ENCODE data around the gene PLD5. TPM values are rescaled to one million over a fixed set of nuclear protein-coding genes. Genes with fewer than 3 reads are reported as not detected.

PLD5 gene

GRCh38 chr1:242034392-242034791, 490.1 kb downstream of the PLD5 start:
- Histone ChIP-seq H3K4me2 (ENCODE audit: low read length) (no peak overlapping the region), H3K4me3 (ENCODE audit: low read length) (no peak overlapping the region), H3K9me3 (replicated peaks; ENCODE audit: low read length) (no peaks in the 10 kb centered on the region), H3K36me3 (ENCODE audit: insufficient read depth, low read length) (no peaks in the 10 kb centered on the region), H3K4me1 (ENCODE audit: control insufficient read depth, insufficient read depth, low read length) (no peaks in the 10 kb centered on the region), H3K27me3 (ENCODE audit: control insufficient read depth, insufficient read depth, low read length) (no peaks in the 10 kb centered on the region), H3K9ac (ENCODE audit: low read depth, low read length) (no peak overlapping the region)

- Histone ChIP-seq H3K36me3 (ENCODE audit: insufficient read depth, low read length) (no peaks in the 10 kb centered on the region), H3K9ac (ENCODE audit: low read depth, low read length) (no peak overlapping the region), H3K4me2 (ENCODE audit: low read length) (no peak overlapping the region), H3K4me1 (ENCODE audit: control insufficient read depth, insufficient read depth, low read length) (no peaks in the 10 kb centered on the region), H3K27me3 (ENCODE audit: control insufficient read depth, insufficient read depth, low read length) (no peaks in the 10 kb centered on the region), H3K4me3 (ENCODE audit: low read length) (no peak overlapping the region), H3K9me3 (replicated peaks; ENCODE audit: low read length) (no peaks in the 10 kb centered on the region)
These were observed 491.1 kb downstream of the PLD5 start for GRCh38 chr1:242033447-242033846.

Small RNA genes lying within 50 kb of the gene (small RNA-seq; reads per million reads assigned to genes)
- gene AL360271.2 (not detected), gene RN7SKP12 (not detected)
